GM21529 (cell line): Measurements from ENCODE around the gene P2RX4.
"Not testable (repeated sequence)": the region's sequence is repeated elsewhere in the genome, so short reads cannot be mapped to it uniquely, and the experiment has no call there.

Source experiments
- ATAC-seq: cut with Tn5 transposase; IDR thresholded peaks from one replicate; pipeline ENCODE4 v1.9.1; 2021; ENCODE audit not compliant: unreplicated experiment

Gene P2RX4

GRCh38 chr12:121240484-121241101 lies 30.7 kb downstream of the P2RX4 start:
- ATAC-seq: no peak

- no peak for ATAC-seq
Measured at GRCh38 chr12:121241156-121241970, 31.4 kb downstream of the P2RX4 start.

GRCh38 chr12:121245031-121245430 lies 35.1 kb downstream of the P2RX4 start:
- no peak for ATAC-seq

GRCh38 chr12:121245951-121246350 lies 36.0 kb downstream of the P2RX4 start:
- ATAC-seq: no peak

DNA sequence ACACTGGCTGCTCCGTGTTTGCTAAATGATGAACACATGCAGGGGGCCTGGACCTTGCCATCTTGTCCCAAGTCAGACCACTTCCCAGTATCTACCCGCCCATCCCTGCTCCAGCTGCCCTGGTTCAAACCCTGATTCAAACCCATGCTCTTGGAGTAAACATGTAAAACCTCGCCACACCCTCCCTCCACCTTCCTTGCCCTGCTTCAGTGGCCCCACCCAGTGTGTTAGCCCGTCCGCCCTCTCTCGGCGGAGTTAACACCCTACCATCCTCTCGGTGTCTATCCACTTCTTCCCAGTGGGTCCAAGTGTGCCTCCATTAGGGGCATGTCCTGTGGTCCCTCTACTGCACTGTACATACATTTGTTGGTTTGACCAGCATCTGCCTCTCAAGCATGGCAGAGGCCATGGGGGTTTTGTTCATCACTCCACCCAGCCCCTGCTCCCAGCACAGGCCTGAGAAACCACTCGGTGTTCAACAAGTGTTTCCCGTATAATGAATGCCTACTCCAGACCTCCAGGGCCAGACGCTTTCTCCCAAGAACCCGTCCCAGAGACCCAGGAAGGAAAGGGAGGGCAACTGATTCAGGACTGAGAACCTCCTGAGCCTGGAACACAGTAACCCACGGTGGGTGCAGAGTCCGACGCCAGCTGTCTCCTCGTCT lies 37.1 kb downstream of the P2RX4 start:
- no peak for ATAC-seq

- ATAC-seq: peak; percentile 86
Measured at GRCh38 chr12:121248622-121249021, 38.7 kb downstream of the P2RX4 start.

GRCh38 chr12:121250359-121250758 lies 40.4 kb downstream of the P2RX4 start:
- no peak for ATAC-seq

- no peak for ATAC-seq
Measured at GRCh38 chr12:121251838-121252237, 41.9 kb downstream of the P2RX4 start.

GRCh38 chr12:121252712-121253345 lies 42.9 kb downstream of the P2RX4 start:
- ATAC-seq: no peak

DNA sequence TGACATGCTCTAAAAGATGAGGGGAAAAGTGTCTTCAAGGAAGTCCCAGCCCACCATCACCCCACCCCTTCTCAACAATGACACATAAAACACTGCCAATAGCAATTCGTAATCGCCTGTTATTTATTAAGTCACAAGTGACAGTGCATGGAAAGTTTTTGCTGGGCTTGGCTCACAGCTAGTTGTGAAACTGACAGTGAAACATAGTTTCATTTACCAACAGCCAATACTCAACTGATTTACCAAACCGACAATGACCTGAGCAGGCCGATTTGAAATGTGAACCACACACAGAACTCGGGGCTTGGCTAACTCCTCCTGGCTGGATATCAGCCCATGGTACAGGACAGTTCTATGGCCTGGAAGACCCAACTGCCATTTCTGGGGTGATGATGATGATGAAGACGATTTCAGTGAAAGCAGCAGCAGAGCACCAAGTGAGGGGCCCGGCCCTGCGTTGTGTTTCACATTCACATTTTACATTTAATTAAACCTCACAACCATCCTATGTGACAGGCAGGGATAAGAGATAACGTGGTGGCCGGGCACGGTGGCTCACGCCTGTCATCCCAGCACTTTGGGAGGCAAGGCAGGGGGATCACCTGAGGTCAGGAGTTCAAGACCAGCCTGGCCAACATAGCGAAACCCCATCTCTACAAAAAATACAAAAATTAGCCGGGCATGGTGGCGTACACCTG lies 43.9 kb downstream of the P2RX4 start:
- ATAC-seq: no peak

DNA sequence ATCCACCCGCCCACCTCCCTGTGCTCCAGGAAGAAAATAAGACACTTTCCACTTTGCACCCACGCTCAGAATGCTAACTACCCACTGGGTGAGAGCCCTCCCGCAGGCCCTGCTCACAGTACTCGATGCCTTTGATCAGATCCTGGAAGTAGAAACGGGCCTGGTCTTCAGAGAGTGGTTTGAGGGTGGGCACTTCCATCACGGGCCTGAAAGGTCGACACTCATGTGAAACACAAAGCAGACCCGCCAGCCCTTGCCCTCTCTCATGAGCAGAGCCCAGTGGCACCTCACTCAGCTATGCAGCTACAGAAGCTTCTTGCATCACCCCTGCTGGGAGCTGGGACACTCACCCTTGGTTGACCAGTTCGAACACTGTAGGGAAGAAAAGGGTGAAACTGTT lies 45.5 kb downstream of the P2RX4 start:
- ATAC-seq: no peak

DNA sequence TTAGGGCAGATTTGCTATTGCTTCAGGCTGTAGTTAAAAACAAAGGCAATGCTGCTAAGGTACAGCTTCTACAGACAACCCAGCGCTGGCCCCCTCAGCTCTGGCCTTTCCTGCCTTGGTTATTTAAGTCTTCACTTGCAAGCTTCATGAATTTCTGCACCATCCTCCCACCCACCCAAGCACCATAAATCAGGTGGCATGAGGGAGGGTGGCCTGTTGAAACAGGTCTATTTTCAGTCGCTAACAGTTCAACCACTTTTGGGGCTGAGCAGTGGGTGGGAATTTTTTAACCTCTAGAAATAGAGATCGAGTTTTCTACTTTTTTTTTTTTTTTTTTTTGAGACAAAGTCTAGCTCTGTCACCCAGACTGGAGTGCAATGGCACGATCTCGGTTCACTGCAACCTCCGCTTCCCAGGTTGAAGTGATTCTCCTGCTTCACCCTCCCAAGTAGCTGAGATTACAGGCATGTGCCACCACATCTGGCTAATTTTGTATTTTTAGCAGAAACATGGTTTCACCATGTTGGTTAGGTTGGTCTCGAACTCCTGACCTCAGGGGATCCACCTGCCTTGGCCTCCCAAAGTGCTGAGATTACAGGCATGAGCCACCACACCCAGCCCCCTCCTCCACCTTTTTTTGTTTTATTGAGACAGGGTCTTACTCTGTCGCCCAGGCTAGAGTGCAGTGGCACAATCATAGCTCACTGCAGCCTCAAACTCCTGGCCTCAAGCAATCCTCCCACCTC lies 47.9 kb downstream of the P2RX4 start:
- not testable (repeated sequence) for ATAC-seq

DNA sequence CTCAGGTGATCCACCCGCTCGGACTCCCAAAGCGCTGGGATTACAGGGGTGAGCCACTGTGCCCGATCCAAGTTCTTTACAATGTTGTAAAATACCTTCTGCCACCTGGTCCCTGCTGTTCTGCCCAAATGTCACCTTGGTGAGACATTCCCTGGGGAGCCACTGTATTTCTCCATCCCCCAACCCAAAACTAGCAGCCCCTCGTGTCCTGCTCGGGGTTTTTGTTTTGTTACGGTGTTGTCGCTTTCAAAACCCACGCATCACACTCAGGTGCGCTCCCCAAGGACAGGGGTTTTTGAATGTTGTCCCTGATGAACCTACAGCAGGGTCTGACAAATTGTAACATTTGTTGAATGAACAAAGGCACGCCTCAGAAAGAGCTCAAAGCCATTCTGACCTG lies 49.1 kb downstream of the P2RX4 start:
- ATAC-seq: no peak

- no peak for ATAC-seq
Measured at GRCh38 chr12:121260091-121260490, 50.2 kb downstream of the P2RX4 start.

- ATAC-seq: no peak
Measured at GRCh38 chr12:121261398-121261797, 51.5 kb downstream of the P2RX4 start.

- ATAC-seq: no peak
Measured at GRCh38 chr12:121263206-121263935, 53.4 kb downstream of the P2RX4 start.

DNA sequence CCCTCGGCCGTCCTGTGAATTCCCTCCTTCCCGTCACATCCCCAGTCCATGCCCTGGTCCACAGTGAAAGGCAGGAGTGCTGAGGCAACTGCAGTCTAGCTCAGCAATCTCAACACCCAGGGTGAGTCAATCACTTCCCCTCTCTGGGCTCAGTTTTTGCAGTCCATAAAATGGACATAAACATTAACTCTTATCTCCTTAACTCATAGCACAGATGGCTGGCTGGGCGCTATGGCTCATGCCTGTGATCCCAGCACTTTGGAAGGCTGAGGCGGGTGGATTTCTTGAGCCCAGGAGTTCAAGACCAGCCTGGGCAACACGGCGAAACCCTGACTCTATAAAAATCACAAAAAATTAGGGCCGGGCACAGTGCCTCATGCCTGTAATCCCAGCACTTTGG lies 54.2 kb downstream of the P2RX4 start:
- no peak for ATAC-seq

- no peak for ATAC-seq
Measured at GRCh38 chr12:121264951-121265515, 55.1 kb downstream of the P2RX4 start.

- no peak for ATAC-seq
Measured at GRCh38 chr12:121267822-121268221, 57.9 kb downstream of the P2RX4 start.
